ENCODE measurements around the gene CEND1.

- TF ChIP-seq GATA3 (IDR thresholded peaks at IDR 0.05; ENCODE audit: low read depth, low read length) = no peak
- TF ChIP-seq GATA2 (IDR thresholded peaks at IDR 0.05; ENCODE audit: low read depth, low read length) = no peak
These were observed 47.5 kb upstream of the CEND1 start for GRCh38 chr11:837189-837989.

All from SH-SY5Y (cell line).